H54 (cell line): ENCODE measurements around the gene EFNA5.

Source experiments
- DNase-seq: peaks from one replicate; pipeline ENCODE4 v3.0.0; 2011; ENCODE audit warnings: low spot score, mixed read lengths; ENCODE audit not compliant: insufficient read length
- FAIRE-seq: peaks from 3 replicates; lab custom pipeline; 2011; peaks lifted over from hg19 to GRCh38; lab: Jason Lieb, UNC
- POLR2A ChIP-seq: IDR thresholded peaks from 2 replicates; pipeline ENCODE4 v1.6.1; 2011; ENCODE audit warnings: low read depth, mild to moderate bottlenecking, low read length

EFNA5 gene

DNA sequence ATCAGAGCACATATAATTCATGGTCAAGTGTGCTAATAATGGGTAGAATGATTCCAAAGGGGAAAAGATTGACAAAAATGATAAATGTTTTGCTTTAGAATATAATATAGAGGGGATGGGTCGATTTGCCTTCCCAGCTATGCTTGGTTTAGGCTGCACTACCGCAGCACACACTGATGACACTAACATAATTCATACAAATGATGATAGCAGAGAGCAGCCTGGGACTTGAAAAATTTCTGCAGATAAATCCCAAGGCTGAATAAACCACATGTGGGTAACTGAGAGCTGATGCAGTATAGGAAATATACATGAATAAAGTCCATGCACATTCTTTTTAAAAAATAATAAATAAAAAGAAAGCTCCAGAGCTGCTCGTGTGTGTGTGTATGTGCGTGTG, 54.5 kb downstream of the EFNA5 start:
- FAIRE-seq, result no peak
- TF ChIP-seq POLR2A, result no peak
- no peak for DNase-seq

DNA sequence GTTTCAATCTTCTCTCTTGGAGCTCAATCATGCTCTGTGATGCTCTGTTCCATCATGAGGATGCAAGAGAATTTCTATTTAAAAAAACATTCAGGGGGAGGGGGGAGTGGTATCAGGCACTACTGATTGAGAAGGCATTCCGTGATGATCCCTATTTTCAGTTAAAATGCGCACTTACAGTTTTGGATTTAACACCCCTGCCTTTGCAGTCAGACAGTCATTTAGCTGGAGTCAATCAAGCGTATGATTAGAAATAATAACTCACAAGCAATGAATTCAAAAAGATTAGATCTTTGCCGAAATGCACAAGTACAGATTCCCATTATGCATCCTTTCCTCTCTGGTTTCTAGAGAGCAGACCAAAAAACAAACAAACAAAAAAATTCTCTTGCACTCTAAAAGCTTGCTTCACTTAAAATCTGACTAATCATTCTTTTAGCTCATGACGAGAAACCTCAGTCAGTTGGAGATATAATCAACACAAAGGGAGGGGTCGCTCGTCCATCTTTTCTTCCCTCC, 55.4 kb downstream of the EFNA5 start:
- DNase-seq, result no peak
- peak; percentile 45 for FAIRE-seq
- no peak for TF ChIP-seq POLR2A

DNA sequence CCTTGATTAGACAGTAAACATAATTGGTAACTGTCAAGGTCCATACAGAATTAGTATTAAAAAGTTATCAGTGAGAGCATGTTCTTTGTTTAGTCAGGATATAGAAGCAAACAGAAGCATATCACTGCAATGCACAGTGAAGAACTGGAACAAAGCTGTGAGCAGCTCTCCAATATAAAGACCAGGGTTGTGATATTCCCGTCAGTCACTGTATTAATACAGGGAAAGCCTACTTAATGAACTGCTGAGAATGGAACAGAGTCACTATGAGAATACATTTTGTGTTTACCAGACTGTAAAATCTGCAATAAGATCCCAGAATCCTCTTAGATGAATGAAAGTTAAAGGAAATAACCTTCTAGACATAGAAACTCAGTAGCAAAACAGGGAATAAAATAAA, 58.2 kb downstream of the EFNA5 start:
- FAIRE-seq (no peak), DNase-seq (no peak)
- TF ChIP-seq POLR2A, result no peak

DNA sequence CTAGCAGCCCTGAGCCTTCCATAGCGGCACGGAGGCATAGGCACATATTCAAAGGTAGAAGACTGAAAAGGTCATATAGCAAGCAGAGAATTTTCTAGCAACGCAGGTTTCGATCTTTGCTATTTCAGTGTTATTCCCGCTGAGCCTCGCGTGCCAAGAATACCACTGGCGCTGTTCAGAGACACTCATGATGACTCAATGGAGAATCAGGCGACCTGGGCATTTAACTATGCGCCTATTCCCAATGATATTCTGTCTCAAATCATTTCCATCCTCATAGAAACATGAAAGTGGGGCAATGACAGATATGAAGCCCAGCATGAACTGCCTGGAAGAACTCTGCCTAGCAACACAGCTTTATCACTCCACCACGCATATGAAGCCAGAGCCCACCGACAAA, 59.9 kb downstream of the EFNA5 start:
- TF ChIP-seq POLR2A, result no peak
- FAIRE-seq, result no peak

GRCh38 chr5:107607671-107608345, 62.9 kb downstream of the EFNA5 start:
- TF ChIP-seq POLR2A, result no peak
- no peak for DNase-seq
- peak; percentile 65 for FAIRE-seq

More for the DNA sequence above, 59.9 kb downstream of the EFNA5 start:
- no peak for DNase-seq

DNA sequence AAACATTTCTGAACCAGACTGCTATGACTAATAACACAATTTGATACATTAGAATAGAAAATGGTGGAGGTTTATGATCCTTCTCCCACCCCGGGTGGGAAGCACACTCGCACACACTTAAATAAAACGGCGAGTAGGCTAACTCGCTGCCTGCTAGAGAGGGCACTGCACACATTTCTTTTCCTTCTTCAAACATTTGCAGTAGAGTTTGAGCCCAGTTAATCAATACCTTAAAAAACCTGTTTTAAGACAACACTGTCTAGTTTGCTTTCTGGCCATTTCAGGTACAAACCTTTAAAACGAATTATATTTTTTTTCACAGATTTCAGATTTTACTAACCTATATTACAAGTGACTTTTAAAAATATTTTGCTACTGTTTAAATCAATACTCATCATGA, 63.5 kb downstream of the EFNA5 start:
- no peak for TF ChIP-seq POLR2A
- DNase-seq, result no peak
- no peak for FAIRE-seq

DNA sequence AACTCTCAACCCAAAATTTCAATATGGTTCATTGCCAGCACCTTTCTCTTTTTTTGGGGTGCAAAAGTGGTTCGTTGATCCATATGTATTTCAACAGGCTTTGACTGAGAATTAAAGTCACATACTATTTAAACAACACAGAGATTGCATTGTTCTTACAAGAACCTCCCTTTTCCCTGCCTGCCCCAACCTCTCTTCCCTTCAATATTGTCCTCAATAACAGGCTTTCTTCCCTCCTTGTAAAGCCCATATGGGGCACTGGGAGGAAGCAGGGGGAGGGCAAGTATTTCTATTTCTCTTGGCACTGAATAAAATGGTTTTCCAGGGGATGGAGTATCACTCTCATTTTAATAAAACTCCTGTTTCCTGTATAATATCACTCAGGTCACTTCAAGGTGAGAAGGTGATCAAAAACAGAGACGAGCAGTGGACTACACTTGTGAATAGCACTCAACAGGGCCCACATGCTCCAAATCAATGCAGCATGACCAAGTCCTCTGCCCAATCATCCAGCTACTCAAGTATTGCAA, 65.1 kb downstream of the EFNA5 start:
- no peak for TF ChIP-seq POLR2A
- no peak for FAIRE-seq

GRCh38 chr5:107604990-107605389, 65.7 kb downstream of the EFNA5 start:
- no peak for FAIRE-seq
- no peak for DNase-seq
- TF ChIP-seq POLR2A, result no peak

More for the DNA sequence above, 65.1 kb downstream of the EFNA5 start:
- DNase-seq, result no peak

GRCh38 chr5:107604146-107604910, 66.4 kb downstream of the EFNA5 start:
- no peak for FAIRE-seq
- DNase-seq, result no peak
- no peak for TF ChIP-seq POLR2A

DNA sequence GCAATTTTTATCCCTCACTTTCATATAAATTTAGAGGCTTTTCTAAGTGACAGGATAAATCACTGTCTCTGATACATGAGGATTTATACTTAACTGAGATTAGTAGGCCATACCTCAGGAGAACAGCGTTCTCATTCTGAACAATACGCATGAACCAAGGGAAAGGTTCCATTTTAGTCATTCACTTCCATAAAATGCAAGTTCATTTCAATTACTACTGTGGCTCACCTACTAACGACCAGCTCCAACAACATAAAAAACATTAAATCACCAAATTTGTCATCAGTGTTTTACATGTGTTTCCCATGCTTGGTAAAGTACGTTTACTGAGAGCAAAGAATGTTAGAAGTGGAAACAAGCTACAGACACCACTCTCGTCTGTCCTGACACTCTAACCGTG, 67.4 kb downstream of the EFNA5 start:
- no peak for TF ChIP-seq POLR2A
- no peak for DNase-seq
- no peak for FAIRE-seq

DNA sequence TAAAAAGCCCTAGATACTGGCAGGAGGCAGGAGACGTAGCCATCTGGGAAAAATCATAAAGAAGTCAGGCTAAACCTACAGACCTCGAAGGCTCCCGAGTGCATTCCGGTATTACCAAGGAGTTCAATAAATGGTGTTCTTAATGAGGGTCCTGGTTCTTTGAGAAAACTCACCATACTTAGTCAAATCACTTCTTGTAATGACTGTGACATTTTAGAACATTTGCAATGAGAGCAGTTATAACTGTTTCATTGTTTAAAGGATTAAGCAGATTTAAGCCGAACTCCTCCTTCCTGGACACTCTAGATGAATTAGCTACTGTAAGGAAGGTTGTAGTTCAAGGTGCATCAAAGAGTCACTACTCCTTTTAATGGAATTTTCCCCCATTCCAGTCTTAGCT, 67.8 kb downstream of the EFNA5 start:
- DNase-seq (no peak), FAIRE-seq (peak; percentile 45)
- TF ChIP-seq POLR2A, result no peak

GRCh38 chr5:107601076-107601475, 69.7 kb downstream of the EFNA5 start:
- FAIRE-seq (no peak), DNase-seq (no peak)
- no peak for TF ChIP-seq POLR2A

- FAIRE-seq, result peak; percentile 30
- no peak for TF ChIP-seq POLR2A
- DNase-seq, result no peak
These were observed 71.8 kb downstream of the EFNA5 start for GRCh38 chr5:107598958-107599357.

DNA sequence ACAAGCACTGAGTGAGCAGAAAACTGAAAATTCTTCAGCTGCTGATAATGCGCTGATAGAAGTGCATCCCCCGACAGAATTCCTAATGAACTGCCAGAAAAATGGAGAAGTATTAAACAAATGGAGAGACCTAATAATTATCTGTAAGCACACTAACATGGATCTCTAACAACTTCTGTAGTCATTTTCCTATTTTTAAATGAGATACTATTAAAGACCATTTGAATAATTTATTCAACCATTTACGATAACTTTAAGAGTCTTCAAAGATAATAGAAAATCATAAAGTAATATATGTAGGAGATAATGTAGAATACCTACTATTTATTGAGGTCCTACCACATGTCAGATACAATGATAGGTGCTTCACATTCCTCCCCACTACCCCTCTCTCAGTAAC, 72.9 kb downstream of the EFNA5 start:
- FAIRE-seq (no peak), DNase-seq (no peak)
- TF ChIP-seq POLR2A, result no peak
